ENCODE results near the gene NKAPD1. TPM values are rescaled to one million over a fixed set of nuclear protein-coding genes. Genes with fewer than 3 reads are reported as not detected.
"Not testable (repeated sequence)": the region's sequence is repeated elsewhere in the genome, so short reads cannot be mapped to it uniquely, and the experiment has no call there.

NKAPD1 gene
- polyA plus RNA-seq, 1 donor from 2014 or later = 18.7 TPM

DNA sequence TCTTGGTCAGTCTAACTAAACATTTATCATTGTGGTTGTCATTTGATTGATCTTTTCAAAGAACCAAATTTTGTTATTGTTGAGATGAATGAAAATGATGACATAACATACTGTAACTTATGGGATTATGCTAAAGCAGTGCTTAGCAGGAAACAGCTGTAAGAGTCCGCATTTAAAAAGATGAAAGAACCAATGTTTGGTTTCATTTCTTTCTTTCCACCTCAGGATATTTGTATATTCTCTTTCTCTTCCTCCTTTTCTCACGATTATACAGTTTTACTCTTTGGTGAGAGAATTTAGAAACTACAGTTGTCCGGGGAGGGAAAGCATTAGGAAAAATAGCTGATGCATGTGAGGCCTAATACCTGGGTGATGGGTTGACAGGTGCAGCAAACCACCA, 23.4 kb upstream of the NKAPD1 start:
- H3K36me3 Mint-ChIP-seq = peaks cover 10% of the 10 kb centered on the region
- H3K4me3 Mint-ChIP-seq = peak overlapping the region in 3 of 4 donors; percentile 15 to 63 (median 31)
- no peaks in the 10 kb centered on the region for H3K9me3 Mint-ChIP-seq
- H3K4me1 Mint-ChIP-seq = peaks cover 35 to 46% (median 41%) of the 10 kb centered on the region in 3 donors
- H3K27ac Mint-ChIP-seq = peak overlapping the region; percentile 44 to 85 (median 71)
- no peaks in the 10 kb centered on the region for H3K27me3 Mint-ChIP-seq

DNA sequence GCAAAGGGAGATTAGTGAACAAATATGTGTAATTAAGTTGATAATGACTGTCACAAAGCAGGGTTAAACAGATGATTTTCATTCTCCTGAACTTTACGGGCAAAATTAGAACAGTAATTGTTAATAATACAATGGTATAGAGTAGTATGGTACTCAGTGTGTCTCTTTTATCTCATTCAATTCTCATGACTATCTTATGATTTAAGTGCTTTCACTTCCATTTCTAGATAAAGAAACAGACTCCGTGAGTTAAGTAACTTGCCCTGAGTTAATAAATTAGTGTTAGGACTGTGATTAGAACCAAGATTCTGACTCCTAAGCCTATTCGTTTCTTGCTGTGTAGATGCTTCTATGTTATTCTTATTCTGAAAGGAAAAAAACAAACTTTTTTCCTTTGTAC, 22.3 kb upstream of the NKAPD1 start:
- Mint-ChIP-seq H3K4me1 (peaks cover 35 to 45% (median 41%) of the 10 kb centered on the region in 3 donors), H3K36me3 (peaks cover 7% of the 10 kb centered on the region), H3K9me3 (no peaks in the 10 kb centered on the region), H3K4me3 (peak overlapping the region in 3 of 4 donors; percentile 13 to 80 (median 21)), H3K27me3 (no peaks in the 10 kb centered on the region), H3K27ac (peak overlapping the region in 2 of 3 donors; percentile 44 to 53)

- no peak overlapping the region for H3K4me3 Mint-ChIP-seq
- H3K4me1 Mint-ChIP-seq = peaks cover under 1 to 3% (median 1%) of the 10 kb centered on the region in 3 donors
- no peaks in the 10 kb centered on the region for H3K9me3 Mint-ChIP-seq
- no peaks in the 10 kb centered on the region for H3K27me3 Mint-ChIP-seq
- no peaks in the 10 kb centered on the region for H3K36me3 Mint-ChIP-seq
- H3K27ac Mint-ChIP-seq = peak overlapping the region in 1 of 3 donors; percentile 7
Measured at GRCh38 chr11:112057170-112057569, 16.9 kb upstream of the NKAPD1 start.

GRCh38 chr11:112058103-112058502, 16.0 kb upstream of the NKAPD1 start:
- Mint-ChIP-seq H3K27ac (peak overlapping the region in 1 of 3 donors; percentile 7), H3K36me3 (no peaks in the 10 kb centered on the region), H3K9me3 (no peaks in the 10 kb centered on the region), H3K27me3 (no peaks in the 10 kb centered on the region), H3K4me3 (no peak overlapping the region), H3K4me1 (no peaks in the 10 kb centered on the region)

DNA sequence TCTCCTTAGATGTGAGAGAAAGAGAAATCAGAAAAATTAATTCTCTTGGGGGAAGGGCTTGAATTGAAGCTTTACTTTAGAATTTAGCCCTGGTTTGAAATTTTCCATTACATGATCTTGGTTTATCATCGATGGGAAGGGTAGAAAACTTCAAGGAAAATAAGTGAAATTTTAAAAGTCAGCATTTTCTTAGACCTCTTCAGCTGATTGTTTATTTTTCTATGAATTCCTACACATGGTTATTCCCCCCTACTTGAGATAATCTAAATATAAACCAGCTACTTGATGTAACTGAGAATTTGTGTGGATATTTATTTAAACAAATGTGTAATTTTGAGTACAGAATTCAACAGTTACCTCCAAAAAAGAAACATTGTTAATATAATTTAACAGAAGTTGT, 11.2 kb upstream of the NKAPD1 start:
- Mint-ChIP-seq H3K9me3 (no peaks in the 10 kb centered on the region), H3K27me3 (no peaks in the 10 kb centered on the region), H3K27ac (no peak overlapping the region), H3K36me3 (peaks cover 4% of the 10 kb centered on the region), H3K4me1 (no peaks in the 10 kb centered on the region), H3K4me3 (no peak overlapping the region)

DNA sequence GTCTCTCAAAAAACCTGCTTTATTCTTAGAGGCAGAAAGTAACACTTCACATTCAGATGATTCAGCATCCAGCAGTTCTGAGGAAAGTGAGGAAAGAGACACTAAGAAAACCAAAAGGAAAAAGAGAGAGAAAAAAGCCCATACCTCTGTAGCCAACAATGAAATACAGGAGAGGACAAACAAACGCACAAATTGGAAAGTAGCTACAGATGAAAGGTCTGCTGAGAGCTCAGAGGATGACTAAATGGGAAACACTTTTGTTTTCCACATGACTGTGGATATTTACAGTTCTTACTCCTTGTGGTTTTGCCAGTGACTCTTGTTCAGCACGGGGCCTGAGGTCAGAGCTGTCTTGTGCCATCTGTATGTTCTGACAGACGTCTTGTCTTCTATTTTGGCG, 8.6 kb downstream of the NKAPD1 start:
- peaks cover 0 to 1% (median 0%) of the 10 kb centered on the region in 3 donors for H3K9me3 Mint-ChIP-seq
- no peaks in the 10 kb centered on the region for H3K27me3 Mint-ChIP-seq
- H3K27ac Mint-ChIP-seq = peak overlapping the region in 2 of 3 donors; percentile 38 to 85
- H3K4me1 Mint-ChIP-seq = peaks cover 6 to 28% (median 24%) of the 10 kb centered on the region in 3 donors
- peaks cover 2% of the 10 kb centered on the region for H3K36me3 Mint-ChIP-seq
- H3K4me3 Mint-ChIP-seq = no peak overlapping the region

DNA sequence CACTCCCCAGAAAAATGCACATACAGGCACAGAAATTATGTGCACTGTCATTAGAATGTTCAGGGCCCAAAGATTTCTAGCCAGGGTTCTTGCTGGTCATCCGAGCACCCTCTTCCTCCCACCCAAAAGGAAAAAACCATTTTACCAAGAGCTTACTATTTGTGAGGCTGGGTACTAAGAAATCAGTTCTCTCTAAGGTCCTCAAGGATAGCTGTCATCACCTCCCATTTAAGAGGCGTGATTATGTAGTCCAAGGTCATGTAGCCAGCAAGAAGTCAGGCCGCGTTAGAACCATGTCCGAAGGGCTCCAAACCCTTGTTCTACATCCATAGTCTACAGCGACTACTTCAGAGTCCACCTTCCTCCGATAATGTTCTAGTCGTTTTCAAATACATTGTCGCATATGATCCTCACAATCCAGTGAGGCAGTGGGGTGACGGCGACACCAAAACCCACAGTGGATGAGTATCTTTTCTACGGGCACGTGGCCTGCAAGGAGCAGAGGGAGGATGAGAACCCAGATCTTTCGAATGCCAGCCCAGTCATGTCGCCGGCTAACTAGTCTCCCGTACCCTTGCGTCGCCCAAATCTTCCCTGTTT, 11.8 kb downstream of the NKAPD1 start:
- H3K4me1 Mint-ChIP-seq = peaks cover 19 to 43% (median 37%) of the 10 kb centered on the region in 3 donors
- peaks cover 0 to 1% (median 0%) of the 10 kb centered on the region in 3 donors for H3K9me3 Mint-ChIP-seq
- H3K4me3 Mint-ChIP-seq = peak overlapping the region; percentile 88 to 100 (median 100)
- H3K27ac Mint-ChIP-seq = peak overlapping the region; percentile 75 to 99 (median 99)
- peaks cover 14% of the 10 kb centered on the region for H3K36me3 Mint-ChIP-seq
- H3K27me3 Mint-ChIP-seq = no peaks in the 10 kb centered on the region

GRCh38 chr11:112086422-112087191, 12.5 kb downstream of the NKAPD1 start, which contains the start of the genes SDHD and TIMM8B:
Gene SDHD, plus strand, starts transcription at chr11:112086873. Its CDS starts 35 bp downstream, at chr11:112086908.
Gene TIMM8B, minus strand, starts transcription at chr11:112086756. Its CDS starts 33 bp downstream, at chr11:112086723.
- H3K36me3 Mint-ChIP-seq = peaks cover 18% of the 10 kb centered on the region
- peak within 1 kb of the TSS; percentile 75 to 99 (median 99) for H3K27ac Mint-ChIP-seq
- peaks cover 0 to 1% (median 0%) of the 10 kb centered on the region in 3 donors for H3K9me3 Mint-ChIP-seq

GRCh38 chr11:112087212-112087611, 13.1 kb downstream of the NKAPD1 start:
- Mint-ChIP-seq H3K4me3 (peak overlapping the region; percentile 88 to 100 (median 100)), H3K36me3 (peaks cover 22% of the 10 kb centered on the region), H3K27ac (peak overlapping the region; percentile 75 to 99 (median 99)), H3K27me3 (no peaks in the 10 kb centered on the region), H3K9me3 (peaks cover 0 to 1% (median 0%) of the 10 kb centered on the region in 3 donors), H3K4me1 (peaks cover 19 to 42% (median 39%) of the 10 kb centered on the region in 3 donors)

More at GRCh38 chr11:112086422-112087191, 12.5 kb downstream of the NKAPD1 start, which contains the start of the genes SDHD and TIMM8B:
- peaks cover 19 to 42% (median 39%) of the 10 kb centered on the region in 3 donors for H3K4me1 Mint-ChIP-seq
- H3K27me3 Mint-ChIP-seq = no peaks in the 10 kb centered on the region
- peak within 1 kb of the TSS; percentile 88 to 100 (median 100) for H3K4me3 Mint-ChIP-seq

- not testable (repeated sequence) for H3K9me3 Mint-ChIP-seq, H3K27me3 Mint-ChIP-seq, H3K27ac Mint-ChIP-seq, H3K4me1 Mint-ChIP-seq, H3K4me3 Mint-ChIP-seq
- peaks cover 15% of the 10 kb centered on the region for H3K36me3 Mint-ChIP-seq
Measured at GRCh38 chr11:112095302-112095701, 21.2 kb downstream of the NKAPD1 start.

DNA sequence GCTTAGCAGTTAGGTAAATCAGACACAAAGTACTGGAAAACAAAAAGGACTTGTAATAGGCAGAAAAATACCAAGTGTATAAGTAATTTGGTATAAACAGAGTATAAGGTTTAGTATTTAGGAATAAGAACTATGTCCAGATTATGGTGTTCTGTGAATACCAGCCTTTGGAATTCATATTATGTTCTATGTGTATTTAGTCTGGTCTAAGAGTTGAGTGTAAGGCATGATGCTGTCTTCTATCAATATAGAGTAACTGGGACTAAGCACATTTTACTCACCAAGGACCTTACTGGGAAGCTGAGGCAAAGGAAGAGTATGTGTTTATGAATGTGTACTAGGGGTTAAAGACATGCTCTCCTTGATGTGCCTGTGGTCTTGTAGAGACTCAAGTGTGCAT, 22.1 kb downstream of the NKAPD1 start:
- Mint-ChIP-seq H3K27me3 (no peaks in the 10 kb centered on the region), H3K27ac (no peak overlapping the region), H3K4me3 (no peak overlapping the region), H3K36me3 (peaks cover 15% of the 10 kb centered on the region), H3K4me1 (peaks cover 0 to 7% (median 3%) of the 10 kb centered on the region in 3 donors), H3K9me3 (no peaks in the 10 kb centered on the region)

DNA sequence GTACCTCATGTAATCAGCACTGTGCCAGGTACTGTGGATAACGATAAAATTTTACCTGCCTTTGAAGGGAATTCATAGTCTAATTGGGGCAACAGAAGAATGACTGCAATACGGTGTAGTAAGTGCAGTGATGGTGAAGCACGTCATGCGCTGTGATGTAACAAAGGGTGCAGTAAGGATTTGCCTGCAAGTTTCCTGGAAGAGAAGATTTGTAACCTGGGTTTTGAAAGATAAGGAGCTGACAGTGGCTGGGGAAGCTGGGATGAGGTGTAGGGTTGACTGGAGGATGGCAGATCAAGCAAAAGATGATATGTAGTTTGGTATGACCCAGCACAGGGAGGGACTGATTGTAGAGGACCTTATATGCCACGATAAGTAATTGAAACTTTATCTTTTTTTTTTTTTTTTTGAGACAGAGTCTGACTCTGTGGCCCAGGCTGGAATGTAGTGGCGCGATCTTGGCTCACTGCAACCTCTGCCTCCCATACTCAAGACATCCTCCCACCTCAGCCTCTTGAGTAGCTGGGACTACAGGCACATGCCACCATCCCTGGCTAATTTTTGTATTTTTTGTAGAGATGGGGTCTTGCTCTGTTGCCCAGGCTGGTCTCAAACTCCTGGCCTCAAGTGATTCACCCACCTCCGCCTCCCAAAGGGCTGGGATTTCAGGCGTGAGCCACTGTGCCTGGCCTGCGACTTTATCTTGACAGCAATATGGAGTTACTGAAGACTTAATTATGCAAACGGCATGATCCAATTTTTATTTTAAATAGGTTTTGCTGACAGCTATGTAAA, 23.8 kb downstream of the NKAPD1 start:
- Mint-ChIP-seq H3K9me3 (no peaks in the 10 kb centered on the region), H3K27ac (peak overlapping the region in 1 of 3 donors; percentile 90), H3K36me3 (peaks cover 5% of the 10 kb centered on the region), H3K27me3 (no peaks in the 10 kb centered on the region), H3K4me3 (no peak overlapping the region), H3K4me1 (peaks cover 0 to 4% (median 0%) of the 10 kb centered on the region in 3 donors)

DNA sequence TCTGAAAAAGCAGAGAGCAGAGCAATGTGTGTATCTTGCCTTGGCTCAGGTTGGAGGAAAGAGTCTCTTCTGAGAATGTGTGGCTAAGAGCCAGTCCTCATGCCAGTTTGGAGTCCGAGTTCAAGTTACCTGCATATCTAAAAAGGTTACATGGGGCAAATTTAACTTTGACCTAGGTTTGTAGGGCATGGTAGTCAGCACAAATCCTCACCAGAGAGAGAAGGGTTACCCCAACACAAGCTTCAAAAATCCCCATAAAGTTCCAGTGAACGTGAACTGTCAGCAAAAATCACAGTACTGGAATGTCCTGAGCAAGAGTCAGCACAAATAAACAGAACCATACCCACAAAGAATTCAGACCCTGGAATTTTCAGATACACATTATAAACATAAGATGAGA, 26.4 kb downstream of the NKAPD1 start:
- Mint-ChIP-seq H3K4me1 (no peaks in the 10 kb centered on the region), H3K27ac (no peak overlapping the region), H3K36me3 (peaks cover 2% of the 10 kb centered on the region), H3K4me3 (no peak overlapping the region), H3K9me3 (no peaks in the 10 kb centered on the region), H3K27me3 (no peaks in the 10 kb centered on the region)

DNA sequence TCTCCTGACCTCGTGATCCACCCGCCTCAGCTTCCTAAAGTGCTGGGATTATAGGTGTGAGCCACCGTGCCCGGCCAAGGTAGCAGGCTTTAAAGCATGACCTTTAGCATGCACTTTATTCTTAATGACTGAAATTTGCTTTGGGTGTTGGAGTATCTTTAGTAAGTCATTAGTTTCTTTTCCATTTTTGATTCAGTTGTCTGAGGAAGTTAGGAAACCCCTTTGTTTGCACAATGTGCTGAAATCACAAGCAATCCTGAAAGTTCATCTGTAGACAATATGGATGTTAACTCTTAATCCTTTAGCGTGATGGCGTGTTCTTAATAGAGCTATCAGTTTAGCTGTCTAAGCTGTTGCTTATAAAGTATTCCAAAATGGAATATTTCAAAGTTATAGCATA, 29.3 kb downstream of the NKAPD1 start:
- Mint-ChIP-seq H3K36me3 (peaks cover 2% of the 10 kb centered on the region), H3K9me3 (no peaks in the 10 kb centered on the region), H3K27me3 (no peaks in the 10 kb centered on the region), H3K4me1 (no peaks in the 10 kb centered on the region), H3K27ac (no peak overlapping the region), H3K4me3 (no peak overlapping the region)

Data from IgD-negative memory B cell (primary cell).